Measurements from ENCODE around the gene MKRN1. TPM values are rescaled to one million over a fixed set of nuclear protein-coding genes. Genes with fewer than 3 reads are reported as not detected.

MKRN1 gene
- total RNA-seq, 1 experiment from 2014 or later = 121 TPM

GRCh38 chr7:140475747-140476333 is 3.5 kb downstream of the MKRN1 start (continued):
- TF ChIP-seq ZNF219 (CRISPR knock-in tag; IDR thresholded peaks at IDR 0.05; ENCODE audit: borderline replicate concordance) = no peak
- no peak for TF ChIP-seq AR (CRISPR knock-in tag; IDR thresholded peaks at IDR 0.05)
- TF ChIP-seq NFYB (CRISPR knock-in tag; conservative IDR thresholded peaks at IDR 0.05; ENCODE audit: low read depth) = no peak
- TF ChIP-seq EMX1 (CRISPR knock-in tag; IDR thresholded peaks at IDR 0.05) = no peak
- TF ChIP-seq NFE2L1 (CRISPR knock-in tag; IDR thresholded peaks at IDR 0.05) = no peak
- no peak for TF ChIP-seq ZNF671 (CRISPR knock-in tag; IDR thresholded peaks at IDR 0.05)
- TF ChIP-seq, protein P1, sequence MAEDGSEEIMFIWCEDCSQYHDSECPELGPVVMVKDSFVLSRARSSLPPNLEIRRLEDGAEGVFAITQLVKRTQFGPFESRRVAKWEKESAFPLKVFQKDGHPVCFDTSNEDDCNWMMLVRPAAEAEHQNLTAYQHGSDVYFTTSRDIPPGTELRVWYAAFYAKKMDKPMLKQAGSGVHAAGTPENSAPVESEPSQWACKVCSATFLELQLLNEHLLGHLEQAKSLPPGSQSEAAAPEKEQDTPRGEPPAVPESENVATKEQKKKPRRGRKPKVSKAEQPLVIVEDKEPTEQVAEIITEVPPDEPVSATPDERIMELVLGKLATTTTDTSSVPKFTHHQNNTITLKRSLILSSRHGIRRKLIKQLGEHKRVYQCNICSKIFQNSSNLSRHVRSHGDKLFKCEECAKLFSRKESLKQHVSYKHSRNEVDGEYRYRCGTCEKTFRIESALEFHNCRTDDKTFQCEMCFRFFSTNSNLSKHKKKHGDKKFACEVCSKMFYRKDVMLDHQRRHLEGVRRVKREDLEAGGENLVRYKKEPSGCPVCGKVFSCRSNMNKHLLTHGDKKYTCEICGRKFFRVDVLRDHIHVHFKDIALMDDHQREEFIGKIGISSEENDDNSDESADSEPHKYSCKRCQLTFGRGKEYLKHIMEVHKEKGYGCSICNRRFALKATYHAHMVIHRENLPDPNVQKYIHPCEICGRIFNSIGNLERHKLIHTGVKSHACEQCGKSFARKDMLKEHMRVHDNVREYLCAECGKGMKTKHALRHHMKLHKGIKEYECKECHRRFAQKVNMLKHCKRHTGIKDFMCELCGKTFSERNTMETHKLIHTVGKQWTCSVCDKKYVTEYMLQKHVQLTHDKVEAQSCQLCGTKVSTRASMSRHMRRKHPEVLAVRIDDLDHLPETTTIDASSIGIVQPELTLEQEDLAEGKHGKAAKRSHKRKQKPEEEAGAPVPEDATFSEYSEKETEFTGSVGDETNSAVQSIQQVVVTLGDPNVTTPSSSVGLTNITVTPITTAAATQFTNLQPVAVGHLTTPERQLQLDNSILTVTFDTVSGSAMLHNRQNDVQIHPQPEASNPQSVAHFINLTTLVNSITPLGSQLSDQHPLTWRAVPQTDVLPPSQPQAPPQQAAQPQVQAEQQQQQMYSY (CRISPR knock-in tag; IDR thresholded peaks at IDR 0.05) = no peak
- no peak for TF ChIP-seq SMAD4 (CRISPR knock-in tag; IDR thresholded peaks at IDR 0.05)
- TF ChIP-seq ZNF232 (CRISPR knock-in tag; IDR thresholded peaks at IDR 0.05) = no peak
- TF ChIP-seq TCF7 (CRISPR knock-in tag; IDR thresholded peaks at IDR 0.05; ENCODE audit: low read depth) = no peak
- no peak for TF ChIP-seq SOX15 (CRISPR knock-in tag; IDR thresholded peaks at IDR 0.05)
- no peak for TF ChIP-seq ZNF138 (CRISPR knock-in tag; conservative IDR thresholded peaks at IDR 0.05)
- no peak for TF ChIP-seq USF2 (CRISPR knock-in tag; IDR thresholded peaks at IDR 0.05)

GRCh38 chr7:140463111-140463510 is 16.2 kb downstream of the MKRN1 start:
- Mint-ChIP-seq H3K27ac (peak overlapping the region; percentile 30; the same call in 1 of the 2 replicates), H3K36me3 (peaks cover 67% of the 10 kb centered on the region), H3K27me3 (ENCODE audit: low read depth) (no peaks in the 10 kb centered on the region), H3K9me3 (no peaks in the 10 kb centered on the region), H3K4me1 (peaks cover 16% of the 10 kb centered on the region), H3K4me3 (no peak overlapping the region)
- ATAC-seq (no peak), DNase-seq (ENCODE audit: low spot score) (no peak)
- ChIA-PET POLR2A (no interaction called here), CTCF (interaction anchor here (1.4 kb wide), 1 partner anchor 19 kb away, joined by 4 read pairs; no protein-coding TSS in a partner anchor)
- TF ChIP-seq FOXP1 (CRISPR knock-in tag; IDR thresholded peaks at IDR 0.05; ENCODE audit: borderline replicate concordance) = no peak
- TF ChIP-seq, protein P1 (CRISPR knock-in tag; IDR thresholded peaks at IDR 0.05) = no peak
- no peak for TF ChIP-seq NFATC4 (CRISPR knock-in tag; IDR thresholded peaks at IDR 0.05)
- TF ChIP-seq TP53 (CRISPR knock-in tag; IDR thresholded peaks at IDR 0.05) = no peak
- TF ChIP-seq SP1 (CRISPR knock-in tag; conservative IDR thresholded peaks at IDR 0.05) = no peak
- no peak for TF ChIP-seq E2F4 (CRISPR knock-in tag; IDR thresholded peaks at IDR 0.05; ENCODE audit: borderline replicate concordance, low read depth)
- TF ChIP-seq JAZF1 (CRISPR knock-in tag; IDR thresholded peaks at IDR 0.05) = no peak
